Liver (tissue), 9 donors: Measurements from ENCODE around the gene CNOT3. TPM values are rescaled to one million over a fixed set of nuclear protein-coding genes. Genes with fewer than 3 reads are reported as not detected.

Source experiments
- DNase-seq: peaks from one replicate; pipeline ENCODE4 v3.0.0-alpha.2; 2017; ENCODE audit warnings: low spot score
- H3K27ac ChIP-seq, 2 donors: one replicate each; pipeline ENCODE4 v1.7.0; 2013; ENCODE audit warnings: inconsistent platforms in 2 of 2, low read length in 2 of 2, control low read depth in 1 of 2, low read depth in 1 of 2, mild to moderate bottlenecking in 1 of 2
- H3K27me3 ChIP-seq, 4 donors: one replicate each; pipeline versions ENCODE4 v1.6.1 to v1.7.0; 2013; ENCODE audit warnings: low read length in 3 of 4, inconsistent platforms in 1 of 4, mild to moderate bottlenecking in 1 of 4, moderate library complexity in 1 of 4; ENCODE audit not compliant: control insufficient read depth in 4 of 4, insufficient read depth in 4 of 4
- H3K36me3 ChIP-seq, 4 donors: one replicate each; pipeline versions ENCODE4 v1.6.1 to v1.7.0; 2013; ENCODE audit warnings: low read length in 3 of 4, mild to moderate bottlenecking in 3 of 4, low read depth in 1 of 4, moderate library complexity in 1 of 4; ENCODE audit not compliant: control insufficient read depth in 4 of 4, insufficient read depth in 3 of 4
- H3K4me1 ChIP-seq, 4 donors: one replicate each; pipeline versions ENCODE4 v1.6.1 to v1.7.0; 2013; ENCODE audit warnings: low read length in 3 of 4, mild to moderate bottlenecking in 3 of 4, moderate library complexity in 1 of 4; ENCODE audit not compliant: control insufficient read depth in 4 of 4, insufficient read depth in 4 of 4
- H3K4me3 ChIP-seq, 3 donors: one replicate each; pipeline versions ENCODE4 v1.6.1 to v1.7.0; 2013; ENCODE audit warnings: low read length in 3 of 3, control low read depth in 1 of 3, low read depth in 1 of 3, mild to moderate bottlenecking in 1 of 3
- H3K9ac ChIP-seq, 2 donors: one replicate each; pipeline ENCODE4 v1.7.0; 2013; ENCODE audit warnings: low read length in 2 of 2, mild to moderate bottlenecking in 2 of 2, moderate library complexity in 2 of 2, control low read depth in 1 of 2, low read depth in 1 of 2
- H3K9me3 ChIP-seq, 4 donors: one replicate each; pipeline versions ENCODE4 v1.6.1 to v1.7.0; 2013; ENCODE audit warnings: low read length in 3 of 4; ENCODE audit not compliant: control insufficient read depth in 4 of 4
- ATF3 ChIP-seq: IDR thresholded peaks from 2 replicates; pipeline ENCODE4 v1.6.1; 2016; ENCODE audit warnings: antibody characterized with exemption
- EGR1 ChIP-seq, 2 donors: IDR thresholded peaks; 2 replicates each; pipeline ENCODE4 v1.6.1; 2016 to 2018; ENCODE audit warnings: antibody characterized with exemption in 2 of 2, low read depth in 2 of 2
- FOXA1 ChIP-seq: IDR thresholded peaks from 2 replicates; pipeline ENCODE4 v1.6.1; 2016; ENCODE audit warnings: antibody characterized with exemption
- FOXA2 ChIP-seq: IDR thresholded peaks from 2 replicates; pipeline ENCODE4 v1.6.1; 2016; ENCODE audit warnings: antibody characterized with exemption
- GABPA ChIP-seq, 2 donors: IDR thresholded peaks in 1 of 2; conservative IDR thresholded peaks in 1 of 2; 2 replicates each; pipeline ENCODE4 v1.6.1; 2016; ENCODE audit warnings: antibody characterized with exemption in 2 of 2, mild to moderate bottlenecking in 1 of 2, moderate library complexity in 1 of 2
- HNF4A ChIP-seq, 2 donors: conservative IDR thresholded peaks; 2 replicates each; pipeline ENCODE4 v1.6.1; 2016; ENCODE audit warnings: antibody characterized with exemption in 2 of 2, mild to moderate bottlenecking in 2 of 2
- HNF4G ChIP-seq: IDR thresholded peaks from 2 replicates; pipeline ENCODE4 v1.6.1; 2016; ENCODE audit warnings: antibody characterized with exemption
- JUND ChIP-seq, 2 donors: IDR thresholded peaks; 2 replicates each; pipeline ENCODE4 v1.6.1; 2016; ENCODE audit warnings: antibody characterized with exemption in 2 of 2
- MAX ChIP-seq: IDR thresholded peaks from 2 replicates; pipeline ENCODE4 v1.6.1; 2016; ENCODE audit warnings: antibody characterized with exemption
- NR2F2 ChIP-seq: IDR thresholded peaks from 2 replicates; pipeline ENCODE4 v1.6.1; 2016; ENCODE audit warnings: antibody characterized with exemption
- RAD21 ChIP-seq, 2 donors: IDR thresholded peaks; 2 replicates each; pipeline ENCODE4 v1.6.1; 2016; ENCODE audit warnings: antibody characterized with exemption in 2 of 2, mild to moderate bottlenecking in 2 of 2
- RXRA ChIP-seq, 2 donors: IDR thresholded peaks; 2 replicates each; pipeline ENCODE4 v1.6.1; 2017 to 2018; ENCODE audit warnings: antibody characterized with exemption in 2 of 2, mild to moderate bottlenecking in 1 of 2
- SP1 ChIP-seq: IDR thresholded peaks from 2 replicates; pipeline ENCODE4 v1.6.1; 2018; ENCODE audit warnings: antibody characterized with exemption, mild to moderate bottlenecking
- TAF1 ChIP-seq: conservative IDR thresholded peaks from 2 replicates; pipeline ENCODE4 v1.6.1; 2016; ENCODE audit warnings: antibody characterized with exemption, mild to moderate bottlenecking
- YY1 ChIP-seq: IDR thresholded peaks from 2 replicates; pipeline ENCODE4 v1.6.1; 2016; ENCODE audit warnings: antibody characterized with exemption, mild to moderate bottlenecking
- WGBS: extraction: QIAGEN DNeasy Blood & Tissue Kit; methylation state at CpG from one replicate; pipeline ENCODE4 v1.1.7; 2013; 5-methylcytosine and 5-hydroxymethylcytosine counted together
- polyA plus RNA-seq, 2 donors: library from polyadenylated mRNA; stranded (reverse) in 1 of 2; unstranded in 1 of 2; fragments of 200-250 nt in 1 of 2; fragments of >200 nt in 1 of 2; fragmentation: Nextera tagmentation in 1 of 2; extraction: Ambion mirVana in 1 of 2; gene quantifications; one replicate each; pipeline versions ENCODE4 v1.2.1 to v1.2.3, GENCODE V29; 2013 to 2015
- total RNA-seq, 2 donors: library from RNA; depleted of rRNA; stranded (reverse); fragments of >200 nt; gene quantifications; one replicate each; pipeline ENCODE4 v1.2.3, GENCODE V29; 2014
- TF ChIP-seq, protein P1 (sequence below): fragments of 150-350 bp; IDR thresholded peaks from 2 replicates; pipeline ENCODE4 v1.5.1; 2017; ENCODE audit warnings: improper control_type of control experiment, low read depth, low read length; ENCODE audit not compliant: missing input control
- TF ChIP-seq, protein P2 (sequence below): IDR thresholded peaks from 2 replicates; pipeline ENCODE4 v1.6.1; 2016; ENCODE audit warnings: antibody characterized with exemption
- TF ChIP-seq, protein P3 (sequence below): IDR thresholded peaks from 2 replicates; pipeline ENCODE4 v1.6.1; 2016; ENCODE audit warnings: antibody characterized with exemption, mild to moderate bottlenecking
- donor health status: healthy.
- donor health status: healthy.
- donor health status: healthy.
- donor health status: healthy.
- donor health status: healthy.

Gene CNOT3
- total and polyA plus RNA-seq, 4 donors, result 3.7 to 13.0 (median 9.1) TPM

GRCh38 chr19:54128441-54128725 lies 9.2 kb upstream of the CNOT3 start (continued):
- TF ChIP-seq HNF4A (conservative IDR thresholded peaks at IDR 0.05) (no peak), ATF3 (no peak)
- TF ChIP-seq, protein P1, sequence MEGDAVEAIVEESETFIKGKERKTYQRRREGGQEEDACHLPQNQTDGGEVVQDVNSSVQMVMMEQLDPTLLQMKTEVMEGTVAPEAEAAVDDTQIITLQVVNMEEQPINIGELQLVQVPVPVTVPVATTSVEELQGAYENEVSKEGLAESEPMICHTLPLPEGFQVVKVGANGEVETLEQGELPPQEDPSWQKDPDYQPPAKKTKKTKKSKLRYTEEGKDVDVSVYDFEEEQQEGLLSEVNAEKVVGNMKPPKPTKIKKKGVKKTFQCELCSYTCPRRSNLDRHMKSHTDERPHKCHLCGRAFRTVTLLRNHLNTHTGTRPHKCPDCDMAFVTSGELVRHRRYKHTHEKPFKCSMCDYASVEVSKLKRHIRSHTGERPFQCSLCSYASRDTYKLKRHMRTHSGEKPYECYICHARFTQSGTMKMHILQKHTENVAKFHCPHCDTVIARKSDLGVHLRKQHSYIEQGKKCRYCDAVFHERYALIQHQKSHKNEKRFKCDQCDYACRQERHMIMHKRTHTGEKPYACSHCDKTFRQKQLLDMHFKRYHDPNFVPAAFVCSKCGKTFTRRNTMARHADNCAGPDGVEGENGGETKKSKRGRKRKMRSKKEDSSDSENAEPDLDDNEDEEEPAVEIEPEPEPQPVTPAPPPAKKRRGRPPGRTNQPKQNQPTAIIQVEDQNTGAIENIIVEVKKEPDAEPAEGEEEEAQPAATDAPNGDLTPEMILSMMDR, result no peak

DNA sequence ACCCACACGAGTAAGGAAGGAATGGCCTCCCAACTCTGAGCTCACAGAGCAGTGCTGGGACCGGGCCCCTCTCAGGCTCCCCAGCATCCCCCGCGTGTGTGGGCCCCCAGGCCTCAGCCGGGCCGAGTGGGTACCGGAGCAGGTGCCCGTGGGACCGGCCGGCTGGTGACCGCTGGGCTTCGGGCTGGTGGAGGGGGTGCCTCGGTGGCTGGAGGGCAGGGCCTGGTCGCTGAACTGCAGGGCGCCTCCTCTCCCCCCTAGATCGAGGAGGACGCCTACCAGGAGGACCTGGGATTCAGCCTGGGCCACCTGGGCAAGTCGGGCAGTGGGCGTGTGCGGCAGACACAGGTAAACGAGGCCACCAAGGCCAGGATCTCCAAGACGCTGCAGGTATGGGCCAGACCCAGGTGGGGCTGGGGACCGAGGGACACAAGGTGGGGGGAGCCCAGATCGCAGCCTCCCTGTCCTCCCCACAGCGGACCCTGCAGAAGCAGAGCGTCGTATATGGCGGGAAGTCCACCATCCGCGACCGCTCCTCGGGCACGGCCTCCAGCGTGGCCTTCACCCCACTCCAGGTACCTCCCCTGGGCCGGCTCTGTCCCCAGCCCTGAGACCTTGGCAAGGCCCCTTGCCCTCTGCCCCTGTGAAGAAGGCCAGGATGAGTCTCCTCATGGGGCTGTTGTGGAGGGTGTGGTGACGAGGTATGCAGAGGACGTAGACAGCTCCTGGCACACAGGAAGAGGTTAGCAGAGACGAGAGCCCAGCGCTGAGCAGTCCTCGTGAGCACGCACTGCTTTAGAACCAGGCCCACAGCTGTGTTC lies 8.6 kb upstream of the CNOT3 start:
- no peak overlapping the region for H3K27ac ChIP-seq
- H3K4me3 ChIP-seq, result no peak overlapping the region
- H3K4me1 ChIP-seq, result no peaks in the 10 kb centered on the region
- no peak for TF ChIP-seq GABPA (IDR thresholded peaks at IDR 0.05 in 1 of 2, conservative IDR thresholded peaks at IDR 0.05 in 1 of 2)
- no peak for TF ChIP-seq FOXA1
- TF ChIP-seq MAX, result no peak
- no peak for TF ChIP-seq SP1
- no peak for TF ChIP-seq RXRA (IDR thresholded peaks at IDR 0.05)
- TF ChIP-seq NR2F2, result no peak
- TF ChIP-seq, protein P2, sequence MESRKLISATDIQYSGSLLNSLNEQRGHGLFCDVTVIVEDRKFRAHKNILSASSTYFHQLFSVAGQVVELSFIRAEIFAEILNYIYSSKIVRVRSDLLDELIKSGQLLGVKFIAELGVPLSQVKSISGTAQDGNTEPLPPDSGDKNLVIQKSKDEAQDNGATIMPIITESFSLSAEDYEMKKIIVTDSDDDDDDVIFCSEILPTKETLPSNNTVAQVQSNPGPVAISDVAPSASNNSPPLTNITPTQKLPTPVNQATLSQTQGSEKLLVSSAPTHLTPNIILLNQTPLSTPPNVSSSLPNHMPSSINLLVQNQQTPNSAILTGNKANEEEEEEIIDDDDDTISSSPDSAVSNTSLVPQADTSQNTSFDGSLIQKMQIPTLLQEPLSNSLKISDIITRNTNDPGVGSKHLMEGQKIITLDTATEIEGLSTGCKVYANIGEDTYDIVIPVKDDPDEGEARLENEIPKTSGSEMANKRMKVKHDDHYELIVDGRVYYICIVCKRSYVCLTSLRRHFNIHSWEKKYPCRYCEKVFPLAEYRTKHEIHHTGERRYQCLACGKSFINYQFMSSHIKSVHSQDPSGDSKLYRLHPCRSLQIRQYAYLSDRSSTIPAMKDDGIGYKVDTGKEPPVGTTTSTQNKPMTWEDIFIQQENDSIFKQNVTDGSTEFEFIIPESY, result no peak
- TF ChIP-seq, protein P3, sequence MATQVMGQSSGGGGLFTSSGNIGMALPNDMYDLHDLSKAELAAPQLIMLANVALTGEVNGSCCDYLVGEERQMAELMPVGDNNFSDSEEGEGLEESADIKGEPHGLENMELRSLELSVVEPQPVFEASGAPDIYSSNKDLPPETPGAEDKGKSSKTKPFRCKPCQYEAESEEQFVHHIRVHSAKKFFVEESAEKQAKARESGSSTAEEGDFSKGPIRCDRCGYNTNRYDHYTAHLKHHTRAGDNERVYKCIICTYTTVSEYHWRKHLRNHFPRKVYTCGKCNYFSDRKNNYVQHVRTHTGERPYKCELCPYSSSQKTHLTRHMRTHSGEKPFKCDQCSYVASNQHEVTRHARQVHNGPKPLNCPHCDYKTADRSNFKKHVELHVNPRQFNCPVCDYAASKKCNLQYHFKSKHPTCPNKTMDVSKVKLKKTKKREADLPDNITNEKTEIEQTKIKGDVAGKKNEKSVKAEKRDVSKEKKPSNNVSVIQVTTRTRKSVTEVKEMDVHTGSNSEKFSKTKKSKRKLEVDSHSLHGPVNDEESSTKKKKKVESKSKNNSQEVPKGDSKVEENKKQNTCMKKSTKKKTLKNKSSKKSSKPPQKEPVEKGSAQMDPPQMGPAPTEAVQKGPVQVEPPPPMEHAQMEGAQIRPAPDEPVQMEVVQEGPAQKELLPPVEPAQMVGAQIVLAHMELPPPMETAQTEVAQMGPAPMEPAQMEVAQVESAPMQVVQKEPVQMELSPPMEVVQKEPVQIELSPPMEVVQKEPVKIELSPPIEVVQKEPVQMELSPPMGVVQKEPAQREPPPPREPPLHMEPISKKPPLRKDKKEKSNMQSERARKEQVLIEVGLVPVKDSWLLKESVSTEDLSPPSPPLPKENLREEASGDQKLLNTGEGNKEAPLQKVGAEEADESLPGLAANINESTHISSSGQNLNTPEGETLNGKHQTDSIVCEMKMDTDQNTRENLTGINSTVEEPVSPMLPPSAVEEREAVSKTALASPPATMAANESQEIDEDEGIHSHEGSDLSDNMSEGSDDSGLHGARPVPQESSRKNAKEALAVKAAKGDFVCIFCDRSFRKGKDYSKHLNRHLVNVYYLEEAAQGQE, result no peak
- TF ChIP-seq YY1, result no peak
- no peak for TF ChIP-seq JUND (IDR thresholded peaks at IDR 0.05)
- TF ChIP-seq TAF1, result no peak
- TF ChIP-seq, protein P1, result no peak
- no peak for TF ChIP-seq FOXA2
- TF ChIP-seq RAD21 (IDR thresholded peaks at IDR 0.05), result no peak
- TF ChIP-seq ATF3, result no peak
- TF ChIP-seq HNF4A (conservative IDR thresholded peaks at IDR 0.05), result no peak
- no peak for TF ChIP-seq EGR1 (IDR thresholded peaks at IDR 0.05; ENCODE audit: low read depth in 2 of 2)
- no peak for TF ChIP-seq HNF4G
- no peak overlapping the region for H3K9ac ChIP-seq
- H3K27me3 ChIP-seq, result no peaks in the 10 kb centered on the region
- no peak for DNase-seq
- H3K9me3 ChIP-seq, result no peaks in the 10 kb centered on the region
- peaks cover 7 to 71% (median 30%) of the 10 kb centered on the region in 4 donors for H3K36me3 ChIP-seq
- 96% methylated on average over 41 of the region's 41 CpGs for WGBS
